CD4-positive, alpha-beta T cell treated with Interleukin-2 at 100 ng/mL for 4 hours (primary cell): ENCODE data around the gene GPR119.
"Not testable (repeated sequence)": the region's sequence is repeated elsewhere in the genome, so short reads cannot be mapped to it uniquely, and the experiment has no call there.

Experiments used
- DNase-seq: peaks from one replicate; pipeline ENCODE4 v3.0.0-alpha.2; 2020; ENCODE audit warnings: low spot score

GPR119 gene

DNA sequence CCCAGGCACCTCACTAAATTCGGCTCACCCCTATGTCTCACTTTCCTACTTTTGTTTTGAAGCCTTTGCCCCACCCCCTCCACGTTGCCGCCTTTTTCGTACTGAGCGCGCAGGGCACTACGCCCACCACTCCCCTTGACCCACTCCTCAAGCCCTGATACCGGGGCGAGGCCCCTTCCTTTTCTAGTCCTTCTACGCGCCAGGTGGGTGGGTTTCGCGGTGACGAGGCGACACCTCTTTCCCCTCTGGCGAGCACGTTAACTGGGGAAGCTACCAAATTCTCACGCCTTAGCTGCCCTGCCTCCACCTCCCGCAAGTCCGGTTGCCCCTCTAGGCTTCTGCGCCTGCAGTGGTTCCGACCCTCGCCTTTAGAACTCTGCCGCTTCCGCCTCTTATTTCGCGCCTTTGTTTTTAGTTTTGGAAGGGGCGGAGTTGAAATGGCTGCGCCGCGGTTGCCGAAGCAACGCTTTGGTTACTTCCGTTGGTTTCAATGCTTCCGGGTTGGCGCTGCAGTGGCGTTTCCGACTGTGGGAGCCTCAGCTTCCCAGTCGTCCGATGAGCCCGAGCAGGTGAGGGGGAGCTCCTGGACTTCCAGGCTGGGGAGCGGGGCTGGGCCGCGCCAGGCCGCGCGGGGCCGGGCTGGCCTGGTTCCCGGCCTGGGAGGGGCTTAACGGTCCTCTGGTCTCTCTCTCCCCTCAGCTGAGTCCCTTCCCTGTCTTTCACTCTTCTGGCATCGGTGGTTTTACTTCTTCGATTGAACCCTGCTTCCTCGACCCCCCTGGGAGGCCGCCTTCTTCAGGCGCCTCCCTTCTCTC, 45.9 kb downstream of the GPR119 start, which contains the start of gene SLC25A14:
Gene SLC25A14 (plus strand): TSS at position 512 of the 815 bp plus-strand sequence. CDS start 360 bp downstream, outside the sequence.
- peak; percentile 68 for DNase-seq

DNA sequence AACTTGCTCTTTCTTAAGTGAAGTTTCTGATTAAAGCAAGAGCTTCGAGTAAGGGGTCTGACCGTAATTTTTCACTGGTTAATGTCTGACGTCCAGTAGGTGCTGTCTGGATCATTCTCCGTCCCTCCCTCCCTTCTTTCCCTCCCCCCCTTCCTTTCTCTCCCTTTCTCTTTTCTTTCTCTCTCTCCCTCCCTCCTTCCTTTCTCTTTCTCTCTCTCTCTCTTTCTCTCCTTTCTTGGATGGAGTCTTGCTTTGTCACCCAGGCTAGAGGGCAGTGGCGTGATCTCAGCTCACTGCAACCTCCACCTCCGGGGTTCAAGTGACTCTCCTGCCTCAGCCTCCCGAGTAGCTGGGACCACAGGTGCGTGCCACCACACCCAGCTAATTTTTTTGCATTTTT, 46.6 kb downstream of the GPR119 start:
- DNase-seq: not testable (repeated sequence)

DNA sequence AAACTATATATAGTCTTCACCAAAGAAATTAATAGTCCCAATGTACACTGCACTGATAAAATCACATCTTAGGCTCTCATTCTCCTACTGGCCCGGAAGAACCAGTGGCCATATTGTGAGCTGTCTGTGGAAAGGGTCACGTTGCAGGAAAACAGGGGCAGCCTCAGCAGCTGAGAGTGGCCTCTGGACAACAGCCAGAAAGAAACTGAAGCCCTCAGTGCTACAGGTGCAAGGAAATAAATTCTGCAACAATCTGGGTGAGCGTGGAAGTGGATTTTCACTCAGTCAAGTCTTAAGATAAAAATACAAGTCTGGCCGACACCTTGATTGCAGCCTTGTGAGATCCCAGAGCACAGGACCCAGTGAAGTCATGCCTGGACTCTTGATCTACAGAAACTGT, 48.9 kb downstream of the GPR119 start:
- no peak for DNase-seq
